Measurements from ENCODE around the gene CCL8.

DNA sequence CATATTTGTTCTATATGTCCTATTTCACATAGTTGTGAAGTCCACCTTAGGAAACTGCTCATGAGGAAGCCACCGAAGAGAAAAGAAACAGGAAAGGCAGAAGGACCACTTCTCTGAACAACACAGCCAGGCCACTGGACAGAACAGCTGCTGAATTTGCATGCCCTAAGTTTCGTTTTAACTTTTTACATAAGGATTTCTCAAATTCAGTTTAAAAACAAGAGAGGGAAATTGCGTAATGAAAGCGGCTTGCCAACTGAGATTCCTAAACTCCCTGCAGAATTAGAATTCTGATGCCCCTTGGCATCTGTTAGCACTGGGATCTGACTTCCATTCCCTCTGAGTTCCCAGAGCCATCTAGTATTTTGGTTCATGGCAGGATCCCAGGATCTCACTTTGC is 5.0 kb upstream of the CCL8 start:
- TF ChIP-seq, protein P1, sequence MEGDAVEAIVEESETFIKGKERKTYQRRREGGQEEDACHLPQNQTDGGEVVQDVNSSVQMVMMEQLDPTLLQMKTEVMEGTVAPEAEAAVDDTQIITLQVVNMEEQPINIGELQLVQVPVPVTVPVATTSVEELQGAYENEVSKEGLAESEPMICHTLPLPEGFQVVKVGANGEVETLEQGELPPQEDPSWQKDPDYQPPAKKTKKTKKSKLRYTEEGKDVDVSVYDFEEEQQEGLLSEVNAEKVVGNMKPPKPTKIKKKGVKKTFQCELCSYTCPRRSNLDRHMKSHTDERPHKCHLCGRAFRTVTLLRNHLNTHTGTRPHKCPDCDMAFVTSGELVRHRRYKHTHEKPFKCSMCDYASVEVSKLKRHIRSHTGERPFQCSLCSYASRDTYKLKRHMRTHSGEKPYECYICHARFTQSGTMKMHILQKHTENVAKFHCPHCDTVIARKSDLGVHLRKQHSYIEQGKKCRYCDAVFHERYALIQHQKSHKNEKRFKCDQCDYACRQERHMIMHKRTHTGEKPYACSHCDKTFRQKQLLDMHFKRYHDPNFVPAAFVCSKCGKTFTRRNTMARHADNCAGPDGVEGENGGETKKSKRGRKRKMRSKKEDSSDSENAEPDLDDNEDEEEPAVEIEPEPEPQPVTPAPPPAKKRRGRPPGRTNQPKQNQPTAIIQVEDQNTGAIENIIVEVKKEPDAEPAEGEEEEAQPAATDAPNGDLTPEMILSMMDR (IDR thresholded peaks at IDR 0.05; ENCODE audit: low read length) = no peak
- TF ChIP-seq EZH2 (optimal IDR thresholded peaks at IDR 0.05; ENCODE audit: low read depth, low read length) = no peak

All from MM.1S (cell line).